Retinal pigment epithelial cell (primary cell): Measurements from ENCODE around the gene NT5DC2.

Experiments used
- DNase-seq: peaks from one replicate; pipeline ENCODE4 v3.0.0-alpha.2; 2010; ENCODE audit warnings: low read depth
- H3K4me3 ChIP-seq: 2 replicates; pipeline ENCODE4 v1.5.1; 2011; ENCODE audit warnings: mild to moderate bottlenecking, low read length, control low read depth, moderate library complexity
- CTCF ChIP-seq: conservative IDR thresholded peaks from 2 replicates; pipeline ENCODE4 v1.5.1; 2011; ENCODE audit warnings: low read depth, low read length, control low read depth, inconsistent platforms

The NT5DC2 gene

GRCh38 chr3:52513281-52513680, 20.4 kb downstream of the NT5DC2 start:
- TF ChIP-seq CTCF: no peak
- H3K4me3 ChIP-seq: no peak overlapping the region
- no peak for DNase-seq

GRCh38 chr3:52512727-52513126, 20.9 kb downstream of the NT5DC2 start:
- H3K4me3 ChIP-seq: no peak overlapping the region
- TF ChIP-seq CTCF: no peak
- DNase-seq: no peak

GRCh38 chr3:52512105-52512504, 21.6 kb downstream of the NT5DC2 start:
- TF ChIP-seq CTCF: no peak
- H3K4me3 ChIP-seq: no peak overlapping the region

GRCh38 chr3:52511509-52511908, 22.1 kb downstream of the NT5DC2 start:
- no peak overlapping the region for H3K4me3 ChIP-seq
- TF ChIP-seq CTCF: no peak
- no peak for DNase-seq

More at GRCh38 chr3:52512105-52512504, 21.6 kb downstream of the NT5DC2 start:
- DNase-seq: no peak

GRCh38 chr3:52509753-52510328, 23.8 kb downstream of the NT5DC2 start:
- no peak overlapping the region for H3K4me3 ChIP-seq
- DNase-seq: no peak
- TF ChIP-seq CTCF: no peak

GRCh38 chr3:52507359-52507758, 26.3 kb downstream of the NT5DC2 start:
- H3K4me3 ChIP-seq: no peak overlapping the region
- no peak for TF ChIP-seq CTCF
- peak; percentile 91 for DNase-seq

GRCh38 chr3:52506266-52506966, 27.2 kb downstream of the NT5DC2 start:
- H3K4me3 ChIP-seq: no peak overlapping the region
- no peak for DNase-seq
- TF ChIP-seq CTCF: no peak
